Activated CD4-positive, CD25-positive, alpha-beta regulatory T cell treated with anti-CD3 and anti-CD28 coated beads, Interleukin-2, amount 50 U/mL, for 24 hours (primary cell): ENCODE results near the gene MFAP5.
"Not testable (repeated sequence)": the region's sequence is repeated elsewhere in the genome, so short reads cannot be mapped to it uniquely, and the experiment has no call there.

Experiments
- ATAC-seq, 2 donors: fragments of 150-1000 bp; cut with Tn5 transposase; one replicate each; pipeline ENCODE4 v1.10.0; 2021; ENCODE audit warnings: mild to moderate bottlenecking in 1 of 2, moderate library complexity in 1 of 2

Gene MFAP5

DNA sequence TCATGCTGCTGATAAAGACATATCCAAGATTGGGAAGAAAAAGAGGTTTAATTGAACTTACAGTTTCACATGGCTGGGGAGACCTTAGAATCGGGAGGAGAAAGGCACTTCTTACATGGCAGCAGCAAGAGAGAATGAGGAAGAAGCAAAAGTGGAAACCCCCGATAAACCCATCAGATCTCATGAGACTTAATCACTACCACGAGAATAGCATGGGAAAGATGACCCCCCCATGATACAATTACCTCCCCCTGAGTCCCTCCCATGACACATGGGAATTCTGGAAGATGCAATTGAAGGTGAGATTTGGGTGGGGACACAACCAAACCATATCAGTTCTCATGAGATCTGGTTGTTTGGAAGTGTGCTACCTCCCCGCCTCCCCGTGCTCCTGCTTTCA, 9.8 kb upstream of the MFAP5 start:
- no peak for ATAC-seq

- ATAC-seq: no peak
Measured at GRCh38 chr12:8668441-8668840, 5.8 kb upstream of the MFAP5 start.

DNA sequence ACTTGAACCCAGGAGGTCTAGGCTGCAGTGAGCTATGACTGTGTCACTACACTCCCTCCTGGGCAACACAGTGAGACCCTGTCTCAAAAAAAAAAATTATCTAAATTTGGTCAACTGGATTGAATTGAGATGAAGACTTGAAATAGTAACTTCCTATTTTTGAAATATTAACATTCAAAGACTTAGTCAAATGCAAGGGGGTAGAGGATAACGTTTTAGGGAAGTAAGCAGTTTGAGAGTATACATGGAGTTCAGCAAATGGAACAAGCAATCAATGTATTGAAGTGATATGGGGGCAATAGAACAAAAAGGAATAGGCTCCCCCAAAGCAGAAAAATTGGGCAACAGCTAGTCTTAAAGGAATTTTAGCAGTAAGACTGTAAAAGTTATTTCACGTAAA, 4.6 kb upstream of the MFAP5 start:
- ATAC-seq: no peak

GRCh38 chr12:8665759-8666158, 3.1 kb upstream of the MFAP5 start:
- ATAC-seq: no peak

DNA sequence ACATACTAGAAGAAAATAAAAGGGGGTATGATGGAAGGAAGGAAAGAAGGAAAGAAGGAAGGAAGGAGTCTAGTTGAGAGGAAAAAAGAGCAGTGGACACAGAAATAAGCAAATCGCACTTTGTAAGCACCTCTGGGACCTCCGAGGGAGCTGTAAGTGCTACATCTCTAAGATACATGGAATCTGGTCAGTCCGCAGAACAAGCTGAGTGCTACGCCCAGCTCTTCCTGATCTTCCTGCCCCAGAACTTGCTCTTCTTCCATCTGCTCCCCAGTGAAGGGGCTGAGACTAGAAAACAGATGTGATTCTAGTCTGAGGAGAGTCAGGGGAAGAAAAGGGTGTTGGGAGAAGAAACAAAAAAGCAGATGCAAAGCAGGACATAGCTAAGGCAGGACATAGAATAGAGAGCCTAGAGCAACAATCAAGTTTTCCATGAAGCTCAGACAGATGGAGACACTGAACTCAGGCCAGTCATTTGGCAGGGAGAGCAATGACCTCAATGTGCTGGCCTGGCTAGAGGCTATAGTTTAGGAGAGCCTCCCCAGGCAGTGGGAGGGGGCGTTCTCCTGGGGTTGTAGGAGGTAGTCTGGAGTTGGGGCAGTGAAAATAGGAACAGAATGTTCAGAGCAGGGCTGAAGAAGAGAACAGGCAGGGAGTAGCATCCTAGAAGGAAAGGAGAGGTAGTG, 1.7 kb upstream of the MFAP5 start:
- ATAC-seq: no peak

- no peak for ATAC-seq
Measured at GRCh38 chr12:8661751-8662150, 875 bp downstream of the MFAP5 start.

DNA sequence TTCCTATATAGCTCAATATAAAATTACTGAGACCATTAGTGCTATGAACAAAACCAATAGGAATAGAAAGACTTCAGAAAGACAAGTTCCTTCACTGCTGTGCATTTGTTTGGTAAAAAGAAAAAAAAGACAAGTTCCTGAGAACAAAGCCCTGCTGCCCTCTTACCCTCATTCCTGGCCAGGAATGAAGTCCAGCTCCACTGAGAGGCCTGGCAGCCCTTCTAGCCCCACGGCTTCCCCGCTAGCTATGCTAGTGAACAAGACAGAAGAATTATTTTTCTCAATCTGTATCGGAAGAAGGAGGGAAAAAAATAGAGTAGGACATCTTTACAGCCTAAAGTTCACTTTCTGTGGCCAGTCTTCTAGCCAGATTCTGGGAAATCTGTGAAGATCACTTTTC, 1.6 kb downstream of the MFAP5 start:
- no peak for ATAC-seq

GRCh38 chr12:8658346-8658745, 4.3 kb downstream of the MFAP5 start:
- ATAC-seq: no peak

GRCh38 chr12:8655421-8655820, 7.2 kb downstream of the MFAP5 start:
- ATAC-seq: no peak

DNA sequence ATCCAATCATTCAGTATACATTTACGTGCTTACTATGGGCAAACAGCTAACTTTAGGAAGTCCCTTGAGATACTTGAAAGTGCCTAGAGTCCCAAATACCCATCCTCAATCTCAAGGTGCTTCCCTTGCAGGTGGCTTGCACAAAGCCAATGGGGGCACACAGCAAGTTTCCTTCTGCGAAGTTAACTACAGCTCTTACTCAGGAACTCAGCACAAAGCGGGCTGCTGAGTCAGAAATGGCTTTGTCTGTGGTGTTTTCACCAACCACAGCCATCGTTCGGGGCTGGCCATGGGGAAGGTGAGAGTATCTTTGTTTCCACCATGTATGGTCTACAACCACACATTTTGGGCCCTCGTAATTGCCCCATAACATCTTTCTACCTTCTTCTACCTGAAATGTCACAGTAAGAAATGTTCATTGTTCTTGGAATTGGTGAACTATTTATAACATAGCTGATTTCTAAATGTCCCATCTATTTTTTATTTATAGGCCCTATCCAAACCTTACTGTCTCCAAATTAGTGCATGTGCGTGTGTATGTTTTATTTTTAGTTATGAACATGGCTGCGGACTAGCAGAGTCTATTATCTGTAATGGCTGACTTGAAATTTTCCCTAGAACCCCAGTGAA, 13.9 kb downstream of the MFAP5 start:
- peak; percentile 84 to 87 for ATAC-seq

GRCh38 chr12:8647968-8648367, 14.7 kb downstream of the MFAP5 start:
- no peak for ATAC-seq

GRCh38 chr12:8644345-8645248, 18.0 kb downstream of the MFAP5 start:
- ATAC-seq: peak; percentile 75

DNA sequence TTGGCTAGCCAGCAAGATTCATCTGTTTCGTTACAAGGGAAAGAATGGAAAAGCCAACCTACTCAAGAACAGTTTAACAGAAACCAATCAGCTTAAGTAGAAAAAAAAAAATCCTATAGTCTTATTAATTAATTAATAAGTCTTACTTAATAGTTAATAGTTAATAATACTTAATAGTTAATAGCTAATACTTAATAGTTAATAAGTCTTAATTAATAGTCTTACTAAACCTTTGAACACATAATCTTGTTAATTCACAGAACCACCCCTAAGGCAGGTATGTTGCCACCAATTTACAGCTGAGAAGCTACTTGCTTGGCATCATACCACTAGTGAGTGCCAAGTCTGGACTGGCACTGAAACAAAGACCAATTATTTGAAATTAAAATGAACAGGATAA, 19.9 kb downstream of the MFAP5 start:
- no peak for ATAC-seq

DNA sequence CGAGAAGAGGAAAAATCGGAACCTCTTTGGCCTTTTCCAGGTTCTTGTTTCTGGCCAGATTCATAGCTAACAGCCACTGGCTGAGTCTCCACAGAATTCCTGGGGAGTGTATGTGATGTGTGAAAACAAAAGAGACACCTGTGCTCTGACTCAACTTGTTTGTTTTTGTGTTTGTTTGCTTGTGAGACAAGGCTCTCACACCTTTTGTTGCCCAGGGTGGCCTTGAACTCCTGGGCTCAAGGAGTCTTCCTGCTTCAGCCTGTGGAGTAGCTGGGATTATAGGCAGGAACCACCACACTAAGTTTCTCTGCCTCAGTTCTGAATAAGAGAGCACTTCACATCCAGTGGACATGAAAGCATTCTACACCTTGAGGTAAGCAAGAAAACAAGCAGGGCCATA, 22.7 kb downstream of the MFAP5 start:
- ATAC-seq: no peak

DNA sequence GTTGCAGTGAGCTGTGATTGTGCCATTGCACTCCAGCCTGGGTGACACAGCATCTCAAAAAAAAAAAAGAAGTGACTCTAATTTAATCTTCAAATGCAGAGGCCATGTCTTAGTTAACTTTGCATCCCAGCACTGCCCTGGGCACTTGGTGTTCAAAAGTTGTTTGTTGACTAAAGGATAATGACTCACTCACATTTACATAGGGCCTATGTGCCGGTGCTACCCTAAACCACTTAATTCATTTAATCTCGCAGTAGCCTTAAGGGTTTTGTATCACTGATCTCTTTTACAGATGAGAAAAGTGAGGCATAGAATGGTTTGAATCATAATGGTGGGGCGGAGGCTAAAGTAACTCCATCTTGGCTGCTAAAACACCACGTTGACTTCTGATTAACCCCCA, 23.7 kb downstream of the MFAP5 start:
- peak; percentile 28 to 43 for ATAC-seq

- ATAC-seq: no peak
Measured at GRCh38 chr12:8637666-8638065, 25.0 kb downstream of the MFAP5 start.

GRCh38 chr12:8637244-8637643, 25.4 kb downstream of the MFAP5 start:
- ATAC-seq: no peak

- ATAC-seq: no peak
Measured at GRCh38 chr12:8636581-8636980, 26.0 kb downstream of the MFAP5 start.

DNA sequence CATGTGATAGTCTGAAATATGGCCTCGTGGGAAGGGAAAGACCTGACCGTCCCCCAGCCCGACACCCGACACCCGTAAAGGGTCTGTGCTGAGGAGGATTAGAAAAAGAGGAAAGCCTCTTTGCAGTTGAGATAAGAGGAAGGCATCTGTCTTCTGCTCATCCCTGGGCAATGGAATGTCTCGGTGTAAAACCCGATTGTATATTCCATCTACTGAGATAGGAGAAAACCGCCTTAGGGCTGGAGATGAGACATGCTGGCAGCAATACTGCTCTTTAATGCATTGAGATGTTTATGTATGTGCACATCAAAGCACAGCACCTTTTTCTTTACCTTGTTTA, 26.6 kb downstream of the MFAP5 start:
- not testable (repeated sequence) for ATAC-seq

- ATAC-seq: not testable (repeated sequence)
Measured at GRCh38 chr12:8635342-8636006, 27.2 kb downstream of the MFAP5 start.

GRCh38 chr12:8630131-8630530, 32.5 kb downstream of the MFAP5 start:
- ATAC-seq: no peak

- peak; percentile 25 to 49 for ATAC-seq
Measured at GRCh38 chr12:8629486-8630033, 33.1 kb downstream of the MFAP5 start.

GRCh38 chr12:8628731-8629130, 33.9 kb downstream of the MFAP5 start:
- ATAC-seq: no peak
